ENCODE measurements around the gene KIF26A.

The KIF26A gene

GRCh38 chr14:104209985-104210816 is 71.8 kb downstream of the KIF26A start:
- TF ChIP-seq FOXM1 (IDR thresholded peaks at IDR 0.05; ENCODE audit: borderline replicate concordance, low read depth) = no peak
- TF ChIP-seq ZBTB7A (IDR thresholded peaks at IDR 0.05; ENCODE audit: low read depth) = no peak
- no peak for TF ChIP-seq EP300 (IDR thresholded peaks at IDR 0.05; ENCODE audit: borderline replicate concordance)
- TF ChIP-seq CREB1 (IDR thresholded peaks at IDR 0.05; ENCODE audit: low read depth) = no peak
- no peak for TF ChIP-seq USF1 (IDR thresholded peaks at IDR 0.05)
- no peak for TF ChIP-seq TCF12 (IDR thresholded peaks at IDR 0.05; ENCODE audit: low read depth)
- no peak for TF ChIP-seq MAX (IDR thresholded peaks at IDR 0.05)
- no peak for TF ChIP-seq NFIC (IDR thresholded peaks at IDR 0.05)
- no peak for TF ChIP-seq RAD21 (IDR thresholded peaks at IDR 0.05; ENCODE audit: low read depth)
- TF ChIP-seq YY1 (IDR thresholded peaks at IDR 0.05; ENCODE audit: low read depth) = no peak
- TF ChIP-seq EGR1 (IDR thresholded peaks at IDR 0.05) = no peak
- TF ChIP-seq TEAD4 (IDR thresholded peaks at IDR 0.05) = no peak

GRCh38 chr14:104210817-104211195 is 72.4 kb downstream of the KIF26A start:
- TF ChIP-seq USF1 (IDR thresholded peaks at IDR 0.05) (no peak), TCF12 (IDR thresholded peaks at IDR 0.05; ENCODE audit: low read depth) (no peak), CEBPB (IDR thresholded peaks at IDR 0.05) (no peak), ZBTB7A (IDR thresholded peaks at IDR 0.05; ENCODE audit: low read depth) (no peak), EGR1 (IDR thresholded peaks at IDR 0.05) (no peak), YY1 (IDR thresholded peaks at IDR 0.05; ENCODE audit: low read depth) (no peak), TAF1 (IDR thresholded peaks at IDR 0.05; ENCODE audit: low read depth) (no peak), CREB1 (IDR thresholded peaks at IDR 0.05; ENCODE audit: low read depth) (no peak), REST (IDR thresholded peaks at IDR 0.05; ENCODE audit: low read depth) (no peak), FOXM1 (IDR thresholded peaks at IDR 0.05; ENCODE audit: borderline replicate concordance, low read depth) (no peak), MAX (IDR thresholded peaks at IDR 0.05) (no peak), NFIC (IDR thresholded peaks at IDR 0.05) (no peak), TEAD4 (IDR thresholded peaks at IDR 0.05) (no peak), EP300 (IDR thresholded peaks at IDR 0.05; ENCODE audit: borderline replicate concordance) (no peak)

GRCh38 chr14:104211215-104211614 is 72.8 kb downstream of the KIF26A start:
- no peak for TF ChIP-seq TEAD4 (IDR thresholded peaks at IDR 0.05)
- TF ChIP-seq USF1 (IDR thresholded peaks at IDR 0.05) = no peak
- no peak for TF ChIP-seq ZBTB7A (IDR thresholded peaks at IDR 0.05; ENCODE audit: low read depth)
- no peak for TF ChIP-seq EP300 (IDR thresholded peaks at IDR 0.05; ENCODE audit: borderline replicate concordance)
- no peak for TF ChIP-seq FOXM1 (IDR thresholded peaks at IDR 0.05; ENCODE audit: borderline replicate concordance, low read depth)
- TF ChIP-seq NFIC (IDR thresholded peaks at IDR 0.05) = no peak
- no peak for TF ChIP-seq TCF12 (IDR thresholded peaks at IDR 0.05; ENCODE audit: low read depth)
- TF ChIP-seq MAX (IDR thresholded peaks at IDR 0.05) = no peak
- no peak for TF ChIP-seq REST (IDR thresholded peaks at IDR 0.05; ENCODE audit: low read depth)
- TF ChIP-seq CEBPB (IDR thresholded peaks at IDR 0.05) = no peak
- TF ChIP-seq RAD21 (IDR thresholded peaks at IDR 0.05; ENCODE audit: low read depth) = no peak
- TF ChIP-seq EGR1 (IDR thresholded peaks at IDR 0.05) = no peak
- TF ChIP-seq CREB1 (IDR thresholded peaks at IDR 0.05; ENCODE audit: low read depth) = no peak
- no peak for TF ChIP-seq TAF1 (IDR thresholded peaks at IDR 0.05; ENCODE audit: low read depth)
- no peak for TF ChIP-seq YY1 (IDR thresholded peaks at IDR 0.05; ENCODE audit: low read depth)

- TF ChIP-seq CEBPB (IDR thresholded peaks at IDR 0.05) (no peak), EGR1 (IDR thresholded peaks at IDR 0.05) (no peak), YY1 (IDR thresholded peaks at IDR 0.05; ENCODE audit: low read depth) (no peak), EP300 (IDR thresholded peaks at IDR 0.05; ENCODE audit: borderline replicate concordance) (no peak), TEAD4 (IDR thresholded peaks at IDR 0.05) (no peak), REST (IDR thresholded peaks at IDR 0.05; ENCODE audit: low read depth) (no peak), MAX (IDR thresholded peaks at IDR 0.05) (no peak), USF1 (IDR thresholded peaks at IDR 0.05) (no peak), RAD21 (IDR thresholded peaks at IDR 0.05; ENCODE audit: low read depth) (no peak), NFIC (IDR thresholded peaks at IDR 0.05) (no peak), FOXM1 (IDR thresholded peaks at IDR 0.05; ENCODE audit: borderline replicate concordance, low read depth) (no peak)
Measured at GRCh38 chr14:104211741-104212140, 73.4 kb downstream of the KIF26A start.

All from Ishikawa (cell line).